GM13976 (cell line): ENCODE data around the gene ART4.

Experiments used
- DNase-seq: peaks from one replicate; pipeline ENCODE4 v3.0.0; 2012; ENCODE audit warnings: low spot score
- in situ Hi-C: fragments of 300-500 bp; cut with MboI; formaldehyde crosslinking; loops from one replicate; pipeline ENCODE4 v1.12.0; 2022; ENCODE audit warnings: low sequenced_read_pairs, mixed read lengths, inconsistent platforms; ENCODE audit not compliant: unreplicated experiment
- TF ChIP-seq, protein P1 (sequence below): IDR thresholded peaks from 2 replicates; pipeline ENCODE4 v1.5.1; 2012; ENCODE audit warnings: borderline replicate concordance, mild to moderate bottlenecking; ENCODE audit not compliant: insufficient read depth; ENCODE audit errors: extremely low read depth, missing control alignments, control extremely low read depth

The ART4 gene

GRCh38 chr12:14854586-14855183 is 11.4 kb upstream of the ART4 start:
- TF ChIP-seq, protein P1, sequence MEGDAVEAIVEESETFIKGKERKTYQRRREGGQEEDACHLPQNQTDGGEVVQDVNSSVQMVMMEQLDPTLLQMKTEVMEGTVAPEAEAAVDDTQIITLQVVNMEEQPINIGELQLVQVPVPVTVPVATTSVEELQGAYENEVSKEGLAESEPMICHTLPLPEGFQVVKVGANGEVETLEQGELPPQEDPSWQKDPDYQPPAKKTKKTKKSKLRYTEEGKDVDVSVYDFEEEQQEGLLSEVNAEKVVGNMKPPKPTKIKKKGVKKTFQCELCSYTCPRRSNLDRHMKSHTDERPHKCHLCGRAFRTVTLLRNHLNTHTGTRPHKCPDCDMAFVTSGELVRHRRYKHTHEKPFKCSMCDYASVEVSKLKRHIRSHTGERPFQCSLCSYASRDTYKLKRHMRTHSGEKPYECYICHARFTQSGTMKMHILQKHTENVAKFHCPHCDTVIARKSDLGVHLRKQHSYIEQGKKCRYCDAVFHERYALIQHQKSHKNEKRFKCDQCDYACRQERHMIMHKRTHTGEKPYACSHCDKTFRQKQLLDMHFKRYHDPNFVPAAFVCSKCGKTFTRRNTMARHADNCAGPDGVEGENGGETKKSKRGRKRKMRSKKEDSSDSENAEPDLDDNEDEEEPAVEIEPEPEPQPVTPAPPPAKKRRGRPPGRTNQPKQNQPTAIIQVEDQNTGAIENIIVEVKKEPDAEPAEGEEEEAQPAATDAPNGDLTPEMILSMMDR: no peak
- in situ Hi-C loops: no loop called here
- no peak for DNase-seq

- TF ChIP-seq, protein P1: no peak
- in situ Hi-C loops: no loop called here
These were observed 10.6 kb upstream of the ART4 start for GRCh38 chr12:14853961-14854360.

GRCh38 chr12:14852880-14853279 is 9.6 kb upstream of the ART4 start:
- no peak for DNase-seq
- in situ Hi-C loops: no loop called here
- TF ChIP-seq, protein P1: no peak

More at GRCh38 chr12:14853961-14854360, 10.6 kb upstream of the ART4 start:
- no peak for DNase-seq

- TF ChIP-seq, protein P1: no peak
- DNase-seq: no peak
- in situ Hi-C loops: no loop called here
These were observed 7.8 kb upstream of the ART4 start for GRCh38 chr12:14850929-14851663.

- TF ChIP-seq, protein P1: no peak
- in situ Hi-C loops: no loop called here
- no peak for DNase-seq
These were observed 6.3 kb upstream of the ART4 start for GRCh38 chr12:14849661-14850060.

DNA sequence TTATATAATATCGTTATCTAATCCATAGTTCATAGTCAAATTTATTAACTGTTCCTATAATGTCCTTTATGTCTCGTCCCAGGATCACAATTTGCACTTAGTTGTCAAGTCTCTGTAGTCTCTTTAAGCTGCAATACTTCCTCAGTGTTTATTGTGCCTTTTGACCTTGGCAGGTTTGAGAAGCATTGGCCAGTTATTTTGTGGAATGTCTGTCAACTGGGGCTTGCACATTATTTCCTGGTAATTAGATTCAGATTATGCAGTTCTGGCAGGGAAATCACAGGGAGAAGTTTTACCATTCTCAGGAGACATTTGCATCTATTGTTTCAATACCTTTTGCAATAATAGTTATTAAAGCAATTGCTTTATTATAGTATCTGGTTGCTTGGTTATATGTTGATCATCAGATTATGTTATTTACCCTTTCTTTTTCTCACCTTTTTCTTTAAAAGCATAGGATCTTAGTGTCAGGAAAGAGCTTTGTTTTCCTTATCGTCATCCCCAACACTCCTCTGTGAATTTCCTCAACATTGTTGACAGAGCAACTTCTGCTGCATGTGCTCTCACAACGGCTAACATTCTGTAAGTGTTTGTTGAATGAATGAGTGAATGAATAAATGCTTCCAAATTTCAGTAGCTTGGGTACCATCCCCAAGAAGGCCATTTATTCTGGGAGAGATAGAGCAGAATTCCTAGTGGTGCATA is 3.7 kb upstream of the ART4 start:
- no peak for DNase-seq
- in situ Hi-C loops: no loop called here

More for the DNA sequence above, 3.7 kb upstream of the ART4 start:
- TF ChIP-seq, protein P1: no peak
